Middle frontal gyrus (tissue), 1 donor: ENCODE data around the gene NMBR.
"Not testable (repeated sequence)": the region's sequence is repeated elsewhere in the genome, so short reads cannot be mapped to it uniquely, and the experiment has no call there.

Experiments
- DNase-seq: peaks from one replicate; pipeline ENCODE4 v3.0.0-alpha.2; 2015; ENCODE audit warnings: low spot score; ENCODE audit errors: extremely low spot score

The NMBR gene

DNA sequence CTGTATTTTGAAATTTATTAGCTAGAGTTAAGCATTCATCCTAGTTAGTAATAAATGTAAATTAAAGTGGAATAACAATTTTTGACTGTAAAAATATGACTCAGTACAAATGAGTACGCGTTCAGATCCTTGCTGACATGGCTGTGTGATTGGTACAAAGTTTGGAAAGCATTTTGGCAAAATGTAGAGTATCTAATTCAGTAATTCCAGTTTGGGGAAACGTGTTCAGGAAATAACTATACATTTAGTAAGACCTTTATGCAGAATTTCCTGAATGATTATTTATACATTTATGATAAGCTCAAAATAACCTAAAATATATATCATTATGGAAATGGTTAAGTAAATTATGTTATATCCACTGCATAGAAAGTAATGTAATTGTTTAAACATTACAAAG lies 8.2 kb upstream of the NMBR start:
- DNase-seq: no peak

DNA sequence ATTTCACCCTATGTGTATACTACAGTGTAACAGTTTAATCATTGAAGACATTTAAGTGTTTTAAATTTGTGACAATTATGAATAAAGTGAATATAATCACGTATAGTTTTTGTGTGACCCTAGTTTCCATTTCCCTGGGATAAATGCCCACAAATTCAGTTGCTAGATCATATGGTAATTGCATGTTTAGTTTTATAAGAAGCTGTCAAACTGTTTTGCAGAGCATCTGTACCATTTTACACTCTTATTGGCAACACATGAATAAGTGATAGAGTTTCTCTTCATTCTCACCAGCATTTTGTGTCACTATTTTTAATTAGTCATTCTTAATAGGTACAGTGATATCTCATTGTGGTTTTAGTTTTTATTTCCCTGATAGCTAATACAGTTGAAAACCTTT lies 7.4 kb upstream of the NMBR start:
- no peak for DNase-seq

DNA sequence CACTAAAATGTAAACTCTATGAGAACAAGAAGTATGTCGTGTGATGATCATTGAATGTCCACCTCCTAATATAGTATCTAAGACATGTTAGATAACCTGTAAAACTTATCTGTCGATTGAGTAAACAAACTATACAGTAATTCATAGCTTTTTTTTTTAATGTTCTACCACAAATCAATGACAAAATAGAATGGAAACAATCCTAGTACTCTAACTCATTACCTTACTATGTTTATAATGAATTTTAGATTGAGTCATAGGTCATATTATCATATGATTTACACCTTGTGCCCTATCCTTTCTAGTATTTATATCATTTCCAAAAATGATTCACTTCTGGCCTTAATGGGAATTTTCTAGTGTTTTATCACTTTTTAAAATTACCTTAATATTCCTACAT lies 6.3 kb upstream of the NMBR start:
- DNase-seq: no peak

DNA sequence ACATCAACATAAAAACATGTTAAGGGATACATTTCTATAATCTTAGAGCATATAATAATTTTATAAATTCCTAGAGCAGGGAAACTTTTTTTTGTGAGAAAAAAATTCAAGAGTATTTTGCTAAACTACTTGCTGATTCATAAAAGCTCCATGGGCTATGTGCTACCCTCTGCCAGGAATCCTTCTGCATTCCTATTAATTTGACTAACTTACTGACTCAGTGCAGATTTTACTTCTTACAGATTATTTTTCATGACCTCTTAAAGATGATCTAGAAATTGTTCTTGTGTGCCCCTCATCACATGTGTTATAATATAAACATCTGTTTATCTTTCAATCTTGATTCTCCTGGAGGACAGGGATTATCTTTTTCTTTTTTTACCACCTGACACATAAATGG lies 5.8 kb upstream of the NMBR start:
- DNase-seq: no peak

- not testable (repeated sequence) for DNase-seq
Observed at GRCh38 chr6:142141531-142141930, 5.4 kb downstream of the NMBR start.

- no peak for DNase-seq
Observed at GRCh38 chr6:142138876-142139275, 8.0 kb downstream of the NMBR start.

DNA sequence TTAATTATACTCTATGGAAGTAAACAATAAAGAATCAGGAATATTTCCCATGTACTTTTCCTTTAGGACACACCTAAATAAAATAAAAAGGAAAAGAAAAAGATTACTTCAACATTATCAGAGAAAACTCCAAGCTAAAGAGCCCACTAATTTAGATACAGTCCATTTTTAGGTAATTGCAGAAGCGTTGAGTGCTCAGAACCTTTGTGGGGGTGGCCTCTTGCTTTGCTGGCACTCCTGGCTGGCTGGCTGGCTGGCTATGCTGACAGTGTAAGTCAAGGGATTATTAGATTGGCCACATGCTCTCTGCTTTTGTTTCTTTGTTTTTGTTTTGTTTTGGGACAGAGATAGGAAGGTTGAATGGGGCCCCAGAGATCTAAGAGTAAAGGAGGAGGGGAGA lies 14.3 kb downstream of the NMBR start, which contains the start of gene GJE1:
Gene GJE1, plus strand, starts transcription at position 301 of the 400 bp plus-strand sequence. CDS start 234 bp downstream, outside the sequence.
- DNase-seq: no peak

- no peak for DNase-seq
Observed at GRCh38 chr6:142130814-142131213, 16.1 kb downstream of the NMBR start.

- DNase-seq: no peak
Observed at GRCh38 chr6:142121342-142121741, 25.6 kb downstream of the NMBR start.

GRCh38 chr6:142118925-142119324 lies 28.0 kb downstream of the NMBR start:
- DNase-seq: no peak

DNA sequence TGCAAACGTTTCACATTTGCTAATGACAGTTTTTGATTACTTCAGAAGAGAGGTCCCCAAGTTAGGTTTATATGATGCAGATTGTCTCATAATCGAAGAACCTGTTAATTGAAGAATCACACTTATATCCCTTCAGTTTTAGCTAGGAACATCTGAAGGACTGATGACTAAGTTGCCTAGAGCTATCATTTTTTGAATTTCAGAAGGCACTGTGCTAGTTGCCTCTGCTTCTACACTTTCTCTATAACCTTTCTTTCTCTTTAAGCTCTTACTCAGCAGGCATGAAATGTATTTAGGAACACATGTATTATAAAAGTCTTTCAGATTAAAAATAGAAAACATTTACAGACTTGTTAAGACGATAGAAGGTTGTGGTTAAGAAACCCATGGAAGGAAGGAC lies 28.6 kb downstream of the NMBR start:
- DNase-seq: no peak

DNA sequence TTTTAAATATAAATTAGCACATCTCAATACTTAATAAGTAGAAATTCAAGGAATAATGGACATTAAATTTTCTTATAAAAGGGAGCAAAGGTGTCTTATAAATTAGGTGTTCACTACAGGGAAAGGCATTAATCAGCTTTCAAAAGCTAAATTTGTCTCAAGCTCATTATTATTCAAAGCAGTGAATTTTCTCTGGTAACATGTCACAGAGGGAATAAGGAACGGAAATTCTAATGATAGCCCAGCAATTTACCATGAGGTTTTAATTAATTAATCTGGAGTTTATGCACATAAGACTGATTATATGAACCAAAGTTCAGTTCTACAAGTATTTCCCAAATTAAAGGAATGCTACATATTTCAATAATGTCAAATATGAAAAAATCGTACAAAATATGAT lies 29.6 kb downstream of the NMBR start:
- no peak for DNase-seq

DNA sequence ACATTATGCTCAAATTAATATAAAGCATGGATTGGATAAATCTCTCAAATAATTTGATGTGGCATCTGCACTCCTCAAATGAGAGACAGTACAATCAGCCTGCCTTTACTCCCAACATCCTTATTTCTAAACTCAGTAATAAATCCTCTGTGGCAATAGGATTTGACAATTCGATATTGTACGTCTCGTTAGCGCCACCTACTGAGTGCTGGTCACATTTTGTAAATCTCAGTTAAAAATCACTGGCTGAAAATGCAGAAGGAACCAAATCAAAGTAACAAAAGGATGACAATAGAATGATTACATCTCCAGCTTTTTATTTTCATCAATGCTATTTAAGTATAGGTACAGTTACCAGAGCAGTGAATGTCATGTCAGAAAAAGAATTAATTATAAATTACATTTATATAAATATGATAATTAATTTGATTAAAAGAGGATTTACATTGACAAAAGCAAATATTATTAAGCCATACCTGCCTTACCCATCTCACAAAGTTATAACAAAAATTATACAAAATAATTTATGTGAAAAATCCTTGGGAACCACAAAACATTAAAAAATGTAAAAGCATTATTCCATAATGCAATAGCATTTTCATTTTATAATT lies 34.4 kb downstream of the NMBR start:
- DNase-seq: peak; percentile 58

DNA sequence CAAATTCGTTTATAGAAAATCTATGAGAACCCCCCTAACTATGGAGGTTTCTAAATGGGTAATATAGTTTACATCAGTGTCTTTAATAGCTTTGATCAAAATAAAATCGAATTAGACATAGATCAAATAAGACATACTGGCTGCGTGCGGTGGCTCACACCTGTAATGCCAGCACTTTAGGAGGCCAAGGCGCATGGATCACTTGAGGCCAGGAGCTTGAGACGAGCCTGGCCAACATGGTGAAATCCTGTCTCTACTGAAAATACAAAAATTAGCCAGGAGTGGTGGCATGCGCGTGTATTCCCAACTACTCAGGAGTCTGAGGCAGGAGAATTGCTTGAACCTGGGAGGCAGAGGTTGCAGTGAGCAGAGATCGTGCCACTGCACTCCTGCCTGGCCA lies 36.1 kb downstream of the NMBR start:
- DNase-seq: not testable (repeated sequence)

DNA sequence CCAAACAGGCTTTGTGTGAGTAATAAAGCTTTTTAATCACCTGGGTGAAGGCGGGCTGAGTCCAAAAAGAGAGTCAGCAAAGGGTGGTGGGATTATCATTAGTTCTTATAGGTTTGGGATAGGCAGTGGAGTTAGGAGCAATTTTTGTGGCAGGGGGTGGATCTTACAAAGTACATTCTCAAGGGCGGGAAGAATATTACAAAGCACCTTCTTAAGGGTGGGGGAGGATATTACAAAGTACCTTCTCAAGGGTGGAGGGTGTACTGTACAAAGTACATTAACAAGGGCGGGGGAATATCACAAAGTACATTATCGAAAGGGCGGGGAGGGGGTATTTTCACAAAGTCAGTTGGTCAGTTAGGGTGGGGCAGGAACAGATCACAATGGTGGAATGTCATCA lies 42.1 kb downstream of the NMBR start:
- not testable (repeated sequence) for DNase-seq

DNA sequence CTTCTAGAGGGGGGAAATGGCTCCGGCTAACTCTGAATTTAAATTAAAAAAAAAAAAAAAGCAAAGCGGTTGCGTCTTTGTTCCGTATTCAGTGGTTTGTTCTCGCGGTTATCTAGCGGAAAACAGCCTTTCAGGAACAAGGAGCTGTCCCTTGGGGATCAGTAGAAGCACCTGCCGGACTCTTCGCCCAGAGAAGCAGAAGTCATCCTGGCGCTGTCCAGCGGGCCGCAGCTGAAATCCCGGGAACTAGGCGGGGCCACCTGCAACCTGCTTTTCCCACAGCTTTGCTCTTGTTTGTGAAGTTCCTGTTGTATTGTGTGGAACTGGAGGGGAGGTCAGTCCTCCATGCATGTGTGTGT lies 58.1 kb downstream of the NMBR start:
- no peak for DNase-seq

DNA sequence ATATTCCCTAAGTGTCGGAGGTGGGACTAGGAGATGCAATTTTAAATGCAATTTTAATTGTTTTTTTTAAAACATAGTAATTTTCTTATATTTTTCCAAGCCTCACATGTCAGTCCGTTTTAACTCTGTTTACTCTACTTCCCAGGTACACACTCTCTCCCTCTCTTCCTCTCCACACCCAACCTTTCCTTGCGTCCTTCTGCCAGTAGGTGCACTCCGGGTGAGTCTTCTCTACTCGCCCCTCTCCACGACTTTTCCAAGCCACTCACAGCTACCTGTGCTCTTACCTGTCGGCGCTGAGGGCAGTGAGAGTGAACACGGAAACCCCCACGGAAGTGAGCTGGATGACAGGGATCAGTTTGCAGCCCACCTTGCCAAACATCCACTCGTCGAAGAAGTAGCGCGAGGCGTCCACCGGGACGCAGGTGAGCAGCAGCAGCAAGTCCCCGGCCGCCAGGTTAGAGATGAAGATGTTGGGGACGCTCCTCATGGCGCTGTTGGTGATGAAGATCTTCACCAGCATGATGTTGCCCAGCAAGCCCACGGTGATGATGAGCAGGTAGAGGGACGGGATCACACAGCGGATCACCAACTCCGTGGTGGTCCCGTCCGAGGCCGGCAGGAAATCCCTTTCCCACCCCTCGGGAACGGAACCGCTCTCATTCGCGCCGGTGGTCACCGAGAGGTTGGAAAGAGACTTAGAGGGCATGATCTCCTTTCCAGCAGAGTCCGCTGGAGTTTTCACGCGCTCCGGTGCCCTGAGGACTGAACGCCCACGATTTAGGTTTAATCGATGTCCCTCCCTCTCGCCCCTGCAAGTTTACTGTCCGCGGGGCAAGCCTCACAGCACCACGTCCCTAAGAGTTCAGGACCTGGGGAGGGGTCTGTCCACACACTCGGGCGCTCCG lies 58.7 kb downstream of the NMBR start:
- DNase-seq: no peak

GRCh38 chr6:142079130-142079529 lies 67.8 kb downstream of the NMBR start:
- DNase-seq: no peak

- DNase-seq: no peak
Observed at GRCh38 chr6:142075516-142076101, 71.3 kb downstream of the NMBR start.

DNA sequence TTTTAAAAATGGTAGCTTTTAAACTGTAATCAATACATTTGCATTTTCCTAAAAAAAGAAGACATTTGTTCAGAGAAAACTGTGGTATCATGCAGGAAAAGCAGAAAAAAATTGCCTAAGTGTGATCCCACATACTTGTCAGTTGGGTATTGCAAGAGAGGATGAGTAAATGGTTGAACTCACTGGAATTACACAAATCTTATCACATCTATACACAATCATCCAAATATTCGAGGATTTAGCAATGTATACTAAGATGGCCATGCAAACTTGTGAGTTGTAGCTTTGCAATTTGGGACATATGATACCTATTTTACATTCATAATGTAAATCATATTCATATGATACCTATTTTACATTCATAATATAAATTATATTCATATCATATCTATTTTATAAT lies 72.4 kb downstream of the NMBR start:
- no peak for DNase-seq

DNA sequence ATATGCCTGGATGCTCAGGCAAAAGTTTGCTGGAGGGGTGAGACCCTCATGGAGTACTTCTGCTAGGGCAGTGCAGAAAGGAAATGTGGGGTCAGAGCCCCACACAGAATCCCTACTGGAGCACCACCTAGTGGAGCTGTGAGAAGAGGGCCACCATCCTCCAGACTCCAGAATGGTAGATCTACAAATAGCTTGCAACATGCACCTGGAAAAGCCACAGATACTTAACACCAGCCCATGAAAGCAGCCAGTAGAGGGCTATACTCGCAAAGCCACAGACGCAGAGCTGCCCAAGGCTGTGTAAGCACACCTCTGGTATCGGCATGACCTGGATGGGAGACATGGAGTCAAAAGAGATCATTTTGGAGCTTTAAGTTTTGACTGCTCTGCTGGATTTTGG lies 74.9 kb downstream of the NMBR start:
- DNase-seq: no peak

GRCh38 chr6:142068416-142068815 lies 78.5 kb downstream of the NMBR start:
- DNase-seq: no peak
